ENCODE measurements around the gene DCN. TPM values are rescaled to one million over a fixed set of nuclear protein-coding genes. Genes with fewer than 3 reads are reported as not detected.

Gene DCN
- total RNA-seq, 1 experiment from 2014 or later, result not detected

DNA sequence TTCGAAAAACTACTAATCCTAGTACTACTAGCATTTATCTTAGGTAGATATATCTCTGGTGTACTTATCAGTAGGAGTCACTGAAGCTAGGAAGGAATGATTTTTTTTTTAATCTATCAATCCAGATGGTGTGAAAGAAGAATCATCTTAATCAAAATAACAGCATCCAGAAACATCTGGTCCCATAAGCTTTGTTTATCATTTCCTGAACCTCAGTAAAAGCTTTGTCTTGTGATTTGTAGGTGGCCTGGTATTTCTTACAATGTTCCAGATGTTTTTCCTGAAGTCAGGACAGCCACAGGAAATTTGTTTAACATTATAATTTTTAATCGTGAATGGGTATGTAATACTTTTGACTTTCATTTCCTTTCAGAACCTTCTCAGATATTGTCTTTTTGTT is 43.3 kb downstream of the DCN start:
- DNase-seq (ENCODE audit: low read depth), result no peak

DNA sequence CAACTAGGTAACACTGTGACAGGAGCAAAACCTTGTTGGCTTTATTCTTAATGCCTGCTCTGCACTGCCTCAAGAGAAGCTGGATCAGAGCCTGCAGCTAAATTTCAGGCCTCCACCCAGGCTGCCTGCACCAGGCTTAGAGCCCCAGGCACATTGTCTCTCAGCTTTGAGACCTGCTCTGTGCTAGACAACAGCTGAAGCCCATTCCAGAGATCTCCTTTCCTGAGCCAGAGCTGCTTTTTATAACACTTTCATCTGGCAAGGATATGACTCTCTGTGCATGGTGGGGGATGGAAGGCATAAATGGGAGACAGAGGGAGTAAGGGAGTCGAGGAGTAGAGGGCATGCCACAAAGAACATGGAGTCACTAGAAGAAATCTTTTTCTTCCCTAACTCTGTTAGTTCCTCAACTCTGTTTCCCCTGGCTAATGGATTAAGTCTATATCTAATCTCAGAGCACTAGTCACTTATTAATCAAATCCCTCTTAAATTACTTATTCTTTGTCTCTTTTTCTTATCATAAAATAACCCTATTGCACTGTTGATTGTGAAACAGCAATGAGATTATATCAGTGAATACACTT is 44.2 kb downstream of the DCN start:
- no peak for DNase-seq (ENCODE audit: low read depth)

DNA sequence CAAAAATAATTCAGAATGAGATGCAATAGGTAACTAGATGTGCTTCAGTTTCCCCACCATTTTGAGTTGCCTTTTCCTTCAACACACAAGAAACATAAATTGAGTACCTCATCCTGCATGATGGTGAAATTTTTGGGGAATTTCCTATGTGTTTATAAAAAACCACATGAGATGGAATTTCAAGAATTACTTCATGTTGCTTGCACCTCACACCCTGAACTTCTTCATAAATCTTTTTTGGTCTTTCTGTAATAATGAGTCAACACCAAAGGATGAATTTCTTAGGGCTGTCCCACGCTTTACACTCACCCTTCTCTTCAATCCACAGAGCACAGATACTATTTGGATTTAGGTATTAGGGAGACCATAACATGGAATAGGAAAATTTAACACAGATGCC is 48.7 kb downstream of the DCN start:
- DNase-seq (ENCODE audit: low read depth), result peak; percentile 21

DNA sequence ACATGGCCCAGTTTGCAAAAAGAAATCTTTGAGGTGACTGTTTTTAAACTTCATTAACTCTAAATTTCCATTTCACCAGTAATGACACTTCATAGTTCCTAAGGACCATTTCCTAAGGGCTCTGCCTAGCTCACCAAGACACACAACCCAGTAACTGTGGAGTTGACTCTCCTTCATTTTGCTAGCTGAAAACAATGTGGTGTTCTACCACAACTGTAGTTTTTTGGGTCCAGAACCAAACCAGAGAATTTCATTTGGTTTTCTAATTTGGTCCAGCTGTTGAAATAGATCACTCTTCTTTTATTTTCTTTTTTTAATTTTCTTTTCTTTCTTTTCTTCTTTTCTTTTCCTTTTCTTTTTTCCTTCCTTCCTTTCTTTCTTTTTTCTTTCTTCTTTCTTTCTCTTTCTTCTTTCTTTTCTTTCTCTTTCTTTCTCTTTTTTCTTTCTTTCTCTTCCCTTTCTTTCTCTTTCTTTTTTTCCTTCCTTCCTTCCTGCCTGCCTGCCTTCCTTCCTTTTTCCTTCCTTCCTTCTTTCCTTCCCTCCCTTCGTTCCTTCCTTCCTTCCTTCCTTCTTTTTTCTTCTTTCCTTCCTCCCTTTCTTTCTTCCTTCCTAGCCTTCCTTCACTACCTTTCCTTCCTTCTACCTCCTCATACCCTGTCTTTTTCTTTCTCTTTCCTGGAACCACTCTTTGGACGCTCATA is 52.8 kb downstream of the DCN start:
- DNase-seq (ENCODE audit: low read depth), result no peak

DNA sequence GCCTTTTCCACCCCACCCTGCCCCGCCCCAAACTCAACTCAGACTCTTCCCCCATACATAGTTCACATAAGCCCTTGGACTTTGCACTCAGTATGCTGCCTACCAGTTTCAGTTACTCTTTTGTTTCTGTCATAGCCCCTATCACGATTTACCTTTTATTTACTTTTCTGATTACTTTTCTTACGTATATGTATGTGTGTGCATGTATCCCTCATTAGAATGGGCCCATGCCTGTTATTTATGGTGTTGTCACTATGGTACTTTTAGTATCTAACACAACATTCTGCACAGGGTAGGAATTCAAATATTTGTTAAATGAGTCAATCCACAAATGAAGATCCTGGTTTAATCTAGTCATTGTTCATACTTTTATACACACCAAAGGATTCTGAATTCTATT is 54.9 kb downstream of the DCN start:
- DNase-seq (ENCODE audit: low read depth), result peak; percentile 45

DNA sequence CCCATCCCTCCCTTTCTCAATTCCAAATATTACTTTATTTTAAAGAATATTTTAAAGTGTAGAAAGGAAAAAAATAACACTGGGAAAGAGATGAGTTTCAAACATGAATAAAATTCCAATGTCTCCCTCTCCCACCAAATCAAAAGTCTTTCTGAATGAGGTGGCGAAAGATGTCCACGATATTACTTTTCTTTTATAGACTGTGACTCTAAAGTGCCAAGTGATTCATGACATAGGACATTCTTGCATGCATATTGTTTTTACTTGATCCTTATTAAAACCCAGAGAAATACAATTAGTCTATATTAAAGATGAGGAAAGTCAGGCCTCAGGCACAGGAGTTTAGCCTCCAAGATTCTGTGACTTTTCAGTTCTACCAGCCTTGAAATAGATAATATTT is 55.3 kb downstream of the DCN start:
- no peak for DNase-seq (ENCODE audit: low read depth)

DNA sequence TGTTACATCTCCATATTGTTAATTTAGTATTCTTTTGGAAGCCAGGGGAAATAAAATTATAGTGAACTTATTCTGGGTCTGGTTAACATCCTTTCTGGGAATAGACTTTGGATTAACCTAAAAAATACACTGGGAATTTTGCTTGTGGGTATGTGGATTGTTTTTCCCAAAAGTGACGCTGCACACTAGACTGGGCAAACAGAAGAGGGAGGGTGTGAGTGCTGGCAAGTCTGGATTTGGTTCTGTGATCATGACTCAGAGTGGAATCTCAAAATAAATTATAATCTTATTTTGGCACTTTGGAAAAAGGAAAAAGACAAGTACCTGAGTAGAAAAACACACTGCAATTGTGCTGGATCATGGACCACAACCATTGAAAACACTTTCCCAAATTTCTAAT is 56.1 kb downstream of the DCN start:
- DNase-seq (ENCODE audit: low read depth), result no peak

DNA sequence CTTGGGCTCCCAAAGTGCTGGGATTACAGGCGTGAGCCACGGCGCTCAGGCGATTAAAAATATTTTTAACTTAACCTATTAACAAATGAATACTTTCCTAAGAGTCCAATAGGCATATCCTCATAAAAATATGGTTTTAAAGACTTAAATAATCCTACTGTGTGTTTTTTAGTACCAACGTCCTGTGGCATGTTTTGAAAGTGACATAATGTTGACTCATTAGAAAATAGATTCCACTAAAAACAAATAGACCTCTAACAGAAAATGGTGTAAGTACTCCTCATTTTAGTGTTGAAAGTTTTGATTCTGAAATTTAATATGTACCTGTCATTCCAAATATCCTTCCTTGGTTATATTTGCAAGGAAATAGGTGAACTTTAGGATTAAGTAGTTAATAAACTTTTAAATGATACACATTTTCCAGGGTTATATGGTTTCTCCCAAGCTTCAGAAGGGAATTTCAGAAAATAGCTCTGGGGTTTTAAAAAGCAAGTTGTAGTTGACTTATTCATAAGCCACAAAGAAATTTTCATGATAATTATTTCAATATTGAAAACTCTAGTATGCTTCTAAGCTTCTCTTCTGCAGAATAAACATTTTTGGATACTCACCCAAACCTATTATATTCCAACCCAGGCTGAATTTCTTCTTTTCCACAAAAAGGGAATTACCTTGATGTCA is 59.2 kb downstream of the DCN start:
- no peak for DNase-seq (ENCODE audit: low read depth)

DNA sequence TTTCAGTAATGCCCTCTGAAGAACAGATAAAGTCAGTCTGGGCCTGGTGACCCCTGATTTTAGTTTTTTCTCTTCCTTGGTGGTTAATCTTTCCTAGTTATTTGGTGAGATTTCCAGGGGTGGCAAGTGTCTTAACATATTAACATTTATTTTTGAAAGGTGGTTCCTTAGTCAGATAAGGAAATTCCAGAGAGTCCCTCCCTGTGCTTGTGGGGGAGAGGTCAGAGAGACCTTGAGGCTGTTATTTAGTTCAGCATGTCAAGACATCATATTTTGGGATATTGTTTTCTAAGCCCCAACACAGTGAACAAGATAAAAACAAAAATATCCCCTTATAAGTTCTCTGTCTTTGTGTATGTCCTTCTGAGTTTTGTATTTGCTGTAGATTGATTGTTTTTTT is 61.8 kb downstream of the DCN start:
- DNase-seq (ENCODE audit: low read depth), result no peak

DNA sequence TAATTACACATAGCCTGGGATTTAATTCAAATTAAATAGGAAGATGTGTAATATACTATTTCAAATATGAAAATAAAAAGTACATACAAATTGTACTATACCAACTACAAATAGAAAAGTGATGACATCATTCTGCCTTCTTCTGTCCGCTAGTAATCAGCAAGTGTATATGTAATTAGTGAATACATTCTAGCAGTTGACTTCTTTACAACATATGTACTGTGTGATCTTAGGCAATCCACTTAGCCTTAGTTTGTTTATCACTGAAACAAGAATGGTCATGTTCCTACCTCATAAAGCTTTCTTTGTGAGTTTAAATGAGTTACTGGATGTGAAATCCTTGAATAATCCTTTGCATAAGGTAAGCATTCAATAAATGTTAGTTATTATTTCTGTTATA is 63.5 kb downstream of the DCN start:
- no peak for DNase-seq (ENCODE audit: low read depth)

DNA sequence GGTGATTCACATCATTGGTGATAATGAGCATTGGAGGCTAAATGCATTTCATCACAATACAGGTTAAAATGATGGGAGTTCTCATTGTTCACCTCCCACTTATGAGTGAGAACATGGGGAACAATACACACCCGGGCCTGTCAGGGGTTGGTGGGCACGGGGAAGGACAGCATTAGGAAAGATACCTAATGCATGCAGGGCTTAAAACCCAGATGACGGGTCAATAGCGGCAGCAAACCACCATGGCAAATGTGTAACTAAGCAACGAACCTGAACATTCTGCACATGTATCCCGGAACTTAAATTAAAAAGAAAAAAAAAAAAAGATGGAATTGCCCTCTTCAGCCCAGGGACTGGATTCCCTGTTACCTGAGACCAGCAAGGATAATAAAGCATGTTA is 69.0 kb downstream of the DCN start:
- DNase-seq (ENCODE audit: low read depth), result no peak

DNA sequence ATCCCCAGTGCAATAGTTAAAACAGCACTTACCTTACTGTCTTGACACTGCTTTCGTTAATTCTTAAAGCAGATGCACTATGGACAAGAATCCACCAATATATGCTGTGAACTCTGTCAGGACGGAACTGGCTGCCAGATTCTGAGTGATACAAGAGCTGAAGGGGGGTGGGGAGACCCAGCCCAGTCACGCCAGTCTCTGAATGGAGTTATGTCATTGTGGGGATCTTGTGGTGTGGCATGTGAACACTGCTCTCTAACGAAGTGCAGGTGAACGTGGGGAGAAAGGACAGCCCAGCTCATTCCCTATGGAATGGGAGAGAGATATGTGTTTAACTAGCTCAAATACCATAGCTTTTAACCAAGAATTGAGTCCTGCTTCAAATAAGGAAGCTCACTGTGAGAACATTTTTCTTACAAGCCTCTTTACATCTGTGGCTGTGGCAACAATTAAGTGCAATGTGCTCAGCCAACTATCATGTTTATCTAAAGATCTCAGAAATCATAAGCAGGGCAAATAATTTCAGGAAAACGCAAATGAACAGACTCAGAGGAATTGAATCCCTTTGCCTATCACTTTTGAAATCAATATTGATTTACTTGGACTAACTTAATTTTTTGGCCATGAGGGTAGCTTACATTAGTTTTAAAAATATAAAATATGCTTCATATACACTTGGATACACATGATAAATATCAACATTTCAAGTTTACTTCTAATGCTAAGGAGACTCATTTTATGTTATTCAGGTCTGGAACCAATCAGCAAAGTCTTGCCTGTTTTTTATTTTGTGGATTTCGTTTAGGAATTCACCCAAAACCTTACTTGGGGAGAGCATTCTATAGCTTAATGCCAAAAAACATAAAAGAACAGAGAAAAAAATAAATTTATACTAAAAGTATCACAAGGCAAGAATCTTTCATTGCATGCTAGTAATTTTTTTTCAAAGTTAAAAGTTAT is 71.0 kb downstream of the DCN start, which contains the start of gene LUM:
Gene LUM, minus strand, starts transcription at position 129 of the 960 bp plus-strand sequence. CDS start 2,515 bp downstream, outside the sequence.
- no peak for DNase-seq (ENCODE audit: low read depth)

DNA sequence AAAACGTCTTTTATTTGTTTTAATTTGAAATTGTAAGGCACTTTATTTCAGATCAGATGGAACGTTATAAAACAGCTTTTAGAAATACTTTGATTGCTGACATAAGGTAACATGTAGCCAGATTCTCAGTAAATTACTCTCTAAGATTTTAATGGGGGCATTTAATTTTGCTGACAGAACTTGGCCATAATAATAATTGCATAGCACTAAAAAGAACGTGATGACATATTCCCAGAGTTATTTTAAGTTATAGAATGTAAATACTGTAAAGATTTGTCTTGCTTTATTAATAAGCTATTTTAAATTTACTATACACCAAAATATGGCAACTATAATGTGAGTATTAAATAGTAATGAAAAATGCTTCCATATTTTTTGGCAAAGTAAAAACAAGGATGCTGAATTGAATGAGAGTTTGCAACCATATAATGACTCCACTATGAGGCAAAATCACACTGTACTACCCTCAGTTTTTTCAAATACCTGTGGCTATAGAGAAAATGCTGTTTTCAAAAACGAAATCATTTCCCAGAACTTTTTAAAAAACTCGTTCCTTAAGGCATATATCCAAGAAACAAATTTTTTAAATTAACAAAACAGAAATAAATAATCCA is 72.2 kb downstream of the DCN start:
- no peak for DNase-seq (ENCODE audit: low read depth)

DNA sequence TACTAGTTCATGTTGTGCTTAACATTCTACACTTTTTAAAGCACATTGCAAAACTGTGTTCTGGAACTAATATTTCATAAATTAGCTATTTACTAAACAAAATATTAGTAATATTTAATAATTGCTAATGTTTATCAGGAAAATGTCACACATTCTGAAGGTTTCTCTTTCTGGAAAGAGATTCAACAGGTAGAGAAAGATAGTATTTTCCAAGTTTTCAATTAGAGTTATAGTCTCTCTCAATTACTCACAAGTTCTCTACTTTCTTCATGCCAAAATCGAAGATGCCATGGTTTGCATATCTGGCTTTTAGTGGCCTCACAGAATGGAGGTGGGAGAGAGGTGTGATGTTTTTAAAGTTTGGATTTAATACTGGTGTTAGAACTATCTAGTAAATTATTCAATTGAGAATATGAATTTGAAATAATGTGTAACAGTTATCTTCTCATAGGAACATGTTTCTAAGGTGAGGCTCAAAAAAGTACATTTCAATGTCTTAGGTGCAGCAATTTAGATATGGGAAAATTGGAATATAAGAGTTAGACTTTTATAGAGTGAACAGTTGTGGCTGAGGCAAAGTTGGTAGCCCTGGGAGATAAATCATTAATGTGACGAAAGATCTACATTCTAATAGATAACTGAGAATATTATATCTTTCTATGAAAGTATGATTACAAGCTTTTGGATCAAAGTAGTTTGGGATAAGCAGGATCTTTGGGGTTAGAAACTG is 72.9 kb downstream of the DCN start:
- no peak for DNase-seq (ENCODE audit: low read depth)

DNA sequence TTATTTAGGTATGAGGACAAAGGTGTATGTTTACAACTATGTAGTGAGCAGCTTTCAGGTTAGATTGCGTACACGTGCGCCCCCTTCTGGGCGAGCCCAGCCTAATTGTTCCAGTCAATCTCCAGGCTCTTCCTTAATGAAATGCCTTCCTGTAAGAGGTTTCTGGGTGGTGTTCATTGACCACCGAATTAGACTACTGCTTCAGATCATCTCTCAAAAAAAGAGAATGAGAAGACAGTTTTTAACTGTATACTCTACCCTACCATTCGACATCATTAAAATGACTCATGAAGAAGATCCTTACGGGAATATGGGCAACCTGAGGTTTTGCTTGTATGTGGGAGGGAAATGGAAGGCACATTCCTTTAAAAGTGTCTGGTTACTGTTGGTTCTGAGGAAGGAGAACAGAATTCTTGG is 73.5 kb downstream of the DCN start:
- DNase-seq (ENCODE audit: low read depth), result peak; percentile 67

DNA sequence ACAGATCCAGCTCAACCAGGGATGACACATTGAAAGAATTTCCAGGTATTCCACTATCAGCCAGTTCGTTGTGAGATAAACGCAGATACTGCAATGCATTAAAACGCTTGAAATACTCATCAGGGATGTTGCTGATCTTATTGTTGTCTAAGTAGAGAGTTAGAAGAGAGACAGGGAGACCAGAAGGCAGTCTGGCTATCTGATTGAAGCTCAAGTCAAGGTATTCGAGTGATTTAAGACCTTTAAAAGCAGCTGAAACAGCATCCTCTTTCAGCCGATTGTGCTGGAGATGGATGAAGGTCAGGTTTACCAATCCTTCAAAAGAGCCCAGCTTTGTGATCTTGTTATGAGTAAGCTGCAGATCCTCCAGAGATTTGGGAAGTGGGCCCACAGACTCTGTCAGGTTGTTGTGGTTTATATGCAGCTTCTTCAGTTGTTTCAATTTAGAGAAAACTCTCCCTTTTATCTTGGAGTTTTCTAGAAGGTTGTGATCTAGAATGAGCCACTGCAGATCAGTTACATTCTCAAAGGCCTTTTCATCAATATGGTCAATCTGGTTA is 74.3 kb downstream of the DCN start:
- DNase-seq (ENCODE audit: low read depth), result no peak

DNA sequence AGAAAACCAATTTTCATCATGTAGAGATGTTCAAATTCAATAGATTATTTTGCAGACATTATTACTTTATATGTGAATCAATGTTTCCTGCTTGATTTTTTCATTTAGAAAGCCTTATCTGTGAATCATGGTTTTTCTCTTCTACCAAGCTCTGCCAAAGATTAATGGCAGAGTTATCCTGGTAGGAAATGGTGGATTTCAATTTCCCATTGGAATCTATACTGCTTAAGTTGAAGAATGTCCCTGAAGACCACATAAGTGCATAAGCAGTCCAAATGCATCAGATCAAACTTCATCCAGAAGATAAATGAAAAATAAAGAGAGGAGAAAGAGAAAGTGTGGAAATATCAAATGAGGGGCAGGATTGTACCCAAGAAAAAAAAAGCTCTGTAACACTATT is 76.3 kb downstream of the DCN start:
- DNase-seq (ENCODE audit: low read depth), result no peak

DNA sequence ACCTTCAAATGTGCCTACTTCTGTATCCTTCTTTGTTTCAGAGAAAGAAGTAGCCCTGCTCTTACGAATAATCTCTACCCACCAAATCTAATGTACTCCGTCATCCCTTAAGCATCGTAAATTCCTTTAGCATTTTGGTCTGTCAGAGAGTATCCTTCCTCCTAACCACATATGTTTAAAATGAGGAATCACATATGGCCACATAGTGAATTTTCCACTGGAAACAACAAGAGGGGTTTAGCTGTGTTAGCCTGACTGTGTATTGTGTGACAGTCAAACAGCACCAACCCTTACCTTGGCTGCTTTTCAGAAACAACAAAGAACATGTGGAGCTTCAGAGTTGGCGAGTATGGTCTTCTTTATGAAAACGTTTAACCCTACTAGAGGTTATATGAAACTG is 76.8 kb downstream of the DCN start:
- DNase-seq (ENCODE audit: low read depth), result no peak

DNA sequence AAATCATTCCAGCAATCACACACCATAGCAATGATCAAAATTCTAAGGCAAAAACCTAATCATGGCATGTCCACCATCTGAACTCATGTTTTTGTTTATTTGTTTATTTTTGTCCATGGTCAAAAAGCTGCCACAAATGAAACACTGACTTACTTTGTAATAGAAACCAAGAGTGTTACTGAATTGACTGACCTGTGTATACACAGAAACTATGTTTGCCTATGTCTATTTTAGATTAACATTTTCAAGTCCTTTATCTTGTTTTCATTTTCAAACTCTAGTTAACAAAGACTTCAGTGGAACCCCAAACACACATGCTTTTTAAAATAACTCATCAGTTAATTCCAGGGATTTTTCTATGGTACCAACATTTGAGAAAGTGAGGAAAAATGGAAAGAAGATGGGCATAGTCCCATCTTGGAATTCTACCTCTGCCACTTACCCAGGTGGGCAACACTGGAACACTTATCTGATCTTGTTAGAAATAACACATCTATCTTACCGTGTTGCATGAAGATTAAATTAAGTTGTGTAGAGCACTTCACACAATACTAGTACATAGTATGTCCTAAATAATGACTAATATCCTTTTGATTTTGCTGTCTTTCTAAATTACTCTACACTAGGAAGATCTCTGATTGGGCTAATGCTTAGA is 77.7 kb downstream of the DCN start:
- DNase-seq (ENCODE audit: low read depth), result no peak

DNA sequence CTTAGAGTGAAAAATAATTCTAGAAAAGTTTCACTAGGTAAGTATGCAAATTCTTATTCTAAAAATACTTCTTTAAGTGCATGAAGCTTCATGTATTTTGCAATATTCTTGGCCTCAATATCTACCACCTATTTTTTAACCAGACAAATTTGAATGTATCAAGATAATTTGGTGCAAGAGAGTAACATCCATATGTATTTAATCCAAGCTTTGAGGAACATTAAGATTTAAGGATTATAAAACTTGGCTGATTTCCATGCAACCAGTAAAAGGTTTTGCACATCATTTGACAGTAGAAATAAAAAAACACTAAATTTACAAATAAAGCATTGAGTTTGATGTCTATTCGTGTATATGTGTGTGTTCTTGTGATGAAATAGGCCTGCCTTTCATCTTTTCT is 79.0 kb downstream of the DCN start:
- DNase-seq (ENCODE audit: low read depth), result no peak
